IMR-90 (cell line): ENCODE measurements around the gene TDRD1. TPM values are rescaled to one million over a fixed set of nuclear protein-coding genes. Genes with fewer than 3 reads are reported as not detected.

Experiments used
- ATAC-seq: fragments of 200-7000 bp; cut with Tn5 transposase; 2 replicates; pipeline ENCODE4 v1.9.1; 2020; ENCODE audit warnings: low read depth, mild to moderate bottlenecking, moderate library complexity
- BruUV-seq: library from RNA; stranded (reverse); fragments of 400-500 nt; replicated peaks from 2 replicates; lab custom pipeline; 2021; lab: Mats Ljungman, UMichigan
- CTCF ChIA-PET: fragments of 300-600 bp; formaldehyde crosslinking; extraction: SDS; loops from one replicate; lab custom pipeline; 2021; ENCODE audit warnings: antibody characterized with exemption; lab: Yijun Ruan, JAX
- POLR2A ChIA-PET: fragments of 300-600 bp; sonication (Branson Sonifier 250); formaldehyde crosslinking; loops from one replicate; lab custom pipeline; 2022; ENCODE audit warnings: antibody characterized with exemption; ENCODE audit not compliant: unreplicated experiment; lab: Charles Lee
- DNase-seq: peaks from one replicate; pipeline ENCODE4 v3.0.0; 2013
- H2AFZ ChIP-seq: replicated peaks from 2 replicates; pipeline ENCODE3; 2013; ENCODE audit warnings: low read length, mild to moderate bottlenecking; ENCODE audit not compliant: poor library complexity
- H2AK5ac ChIP-seq: 2 replicates; pipeline ENCODE4 v1.6.1; 2013; ENCODE audit warnings: low read depth, low read length, inconsistent platforms
- H2AK9ac ChIP-seq: replicated peaks from 2 replicates; pipeline ENCODE3; 2013; ENCODE audit warnings: mild to moderate bottlenecking, low read depth, low read length, moderate library complexity; ENCODE audit not compliant: poor library complexity
- H2BK120ac ChIP-seq: 2 replicates; pipeline ENCODE4 v1.6.1; 2013; ENCODE audit warnings: low read depth, low read length, inconsistent platforms
- H2BK15ac ChIP-seq: 3 replicates; pipeline ENCODE4 v1.6.1; 2013; ENCODE audit warnings: low read depth, low read length, inconsistent platforms
- H2BK20ac ChIP-seq: 2 replicates; pipeline ENCODE4 v1.6.1; 2013; ENCODE audit warnings: low read depth, mild to moderate bottlenecking, inconsistent platforms, low read length, moderate library complexity
- H2BK5ac ChIP-seq: 2 replicates; pipeline ENCODE4 v1.6.1; 2013; ENCODE audit warnings: mild to moderate bottlenecking, low read depth, low read length, inconsistent platforms; ENCODE audit not compliant: poor library complexity, severe bottlenecking
- H3K14ac ChIP-seq: replicated peaks from 2 replicates; pipeline ENCODE4 v1.6.1; 2013; ENCODE audit warnings: low read depth, low read length, inconsistent platforms
- H3K18ac ChIP-seq: 2 replicates; pipeline ENCODE4 v1.6.1; 2013; ENCODE audit warnings: low read depth, low read length, control low read depth
- H3K23ac ChIP-seq: 2 replicates; pipeline ENCODE4 v1.6.1; 2013; ENCODE audit warnings: low read depth, low read length, inconsistent platforms
- H3K27ac ChIP-seq: 2 replicates; pipeline ENCODE4 v1.5.1; 2013; ENCODE audit warnings: mild to moderate bottlenecking, control low read depth, low read length; ENCODE audit not compliant: insufficient read depth
- H3K27me3 ChIP-seq: 2 replicates; pipeline ENCODE4 v1.6.1; 2013; ENCODE audit warnings: low read length; ENCODE audit not compliant: control insufficient read depth, insufficient read depth
- H3K36me3 ChIP-seq: 2 replicates; pipeline ENCODE4 v1.6.1; 2013; ENCODE audit warnings: low read length, mixed read lengths; ENCODE audit not compliant: control insufficient read depth, insufficient read depth
- H3K4ac ChIP-seq: 2 replicates; pipeline ENCODE4 v1.6.1; 2013; ENCODE audit warnings: low read depth, low read length, inconsistent platforms
- H3K4me1 ChIP-seq: 2 replicates; pipeline ENCODE4 v1.6.1; 2013; ENCODE audit warnings: low read length, mixed read lengths; ENCODE audit not compliant: control insufficient read depth, insufficient read depth
- H3K4me2 ChIP-seq: 2 replicates; pipeline ENCODE4 v1.6.1; 2013; ENCODE audit warnings: low read depth, mild to moderate bottlenecking, control low read depth, low read length, moderate library complexity
- H3K4me3 ChIP-seq: 2 replicates; pipeline ENCODE4 v1.5.1; 2013; ENCODE audit warnings: low read depth, mild to moderate bottlenecking, control low read depth, low read length, moderate library complexity; ENCODE audit not compliant: insufficient read depth
- H3K56ac ChIP-seq: 2 replicates; pipeline ENCODE4 v1.6.1; 2013; ENCODE audit warnings: low read length, inconsistent platforms; ENCODE audit not compliant: insufficient read depth; ENCODE audit errors: extremely low read depth
- H3K79me1 ChIP-seq, 2 experiments: 2 replicates each; pipeline ENCODE4 v1.6.1; 2013; ENCODE audit warnings: low read length in 2 of 2, inconsistent platforms in 1 of 2, low read depth in 1 of 2
- H3K9ac ChIP-seq: 2 replicates; pipeline ENCODE4 v1.6.1; 2013; ENCODE audit warnings: low read depth, low read length, control low read depth
- H3K9me1 ChIP-seq: 2 replicates; pipeline ENCODE4 v1.6.1; 2013; ENCODE audit warnings: low read length, inconsistent platforms; ENCODE audit not compliant: insufficient read depth
- H3K9me3 ChIP-seq: 2 replicates; pipeline ENCODE4 v1.6.1; 2013; ENCODE audit warnings: low read length; ENCODE audit not compliant: control insufficient read depth, insufficient read depth
- H4K20me1 ChIP-seq: 2 replicates; pipeline ENCODE4 v1.6.1; 2013; ENCODE audit warnings: low read length, inconsistent platforms; ENCODE audit not compliant: insufficient read depth
- H4K5ac ChIP-seq: 2 replicates; pipeline ENCODE4 v1.6.1; 2013; ENCODE audit warnings: mild to moderate bottlenecking, low read depth, low read length, control low read depth
- H4K8ac ChIP-seq, 2 experiments: 2 replicates each; pipeline ENCODE4 v1.6.1; 2013; ENCODE audit warnings: low read depth in 2 of 2, low read length in 2 of 2, control low read depth in 1 of 2, inconsistent platforms in 1 of 2
- H4K91ac ChIP-seq: 2 replicates; pipeline ENCODE4 v1.6.1; 2013; ENCODE audit warnings: low read depth, low read length, inconsistent platforms; ENCODE audit not compliant: insufficient read depth
- NFE2L2 ChIP-seq: fragments of 150-350 bp; IDR thresholded peaks from 2 replicates; pipeline ENCODE4 v1.6.1; 2016; ENCODE audit warnings: low read depth, mild to moderate bottlenecking, low read length
- SMC3 ChIP-seq: fragments of 150-350 bp; IDR thresholded peaks from 2 replicates; pipeline ENCODE4 v1.6.1; 2016; ENCODE audit warnings: low read depth, mild to moderate bottlenecking, antibody characterized with exemption, low read length, moderate library complexity
- WGBS, 2 experiments: methylation state at CpG; one replicate each; pipeline versions ENCODE4 v1.1.5 to v1.1.7; 2013; ENCODE audit warnings: missing lambda C conversion rate in 2 of 2; ENCODE audit not compliant: insufficient read length in 1 of 2; ENCODE audit errors: extremely low coverage in 2 of 2; 5-methylcytosine and 5-hydroxymethylcytosine counted together
- dilution Hi-C: fragments of 300-500 bp; cut with HindIII; formaldehyde crosslinking; loops from one replicate; pipeline ENCODE4 v1.14.3; 2018; ENCODE audit warnings: low sequenced_read_pairs; ENCODE audit not compliant: unreplicated experiment
- in situ Hi-C: fragments of 300-500 bp; cut with MboI; formaldehyde crosslinking; loops from 3 replicates; pipeline ENCODE4 v1.14.3; 2019; ENCODE audit warnings: low sequenced_read_pairs, inconsistent platforms, mixed read lengths
- intact Hi-C: fragments of 100-400 bp; cut with micrococcal nuclease; formaldehyde crosslinking; loops from 2 replicates; pipeline ENCODE4 v1.10.0; 2022
- polyA plus RNA-seq, 3 experiments: library from polyadenylated mRNA; depleted of rRNA; stranded (reverse); fragments of >200 nt; gene quantifications; 2 replicates each; pipeline ENCODE4 v1.2.3, GENCODE V29; 2012; ENCODE audit warnings: low replicate concordance in 1 of 3
- total RNA-seq: library from RNA; depleted of rRNA; stranded (reverse); fragments of >200 nt; gene quantifications from 2 replicates; pipeline ENCODE4 v1.2.3, GENCODE V29; 2012

TDRD1 gene
- total and polyA plus RNA-seq, 2 of the 4 experiments (the other 2 are of a cell fraction), result not detected

DNA sequence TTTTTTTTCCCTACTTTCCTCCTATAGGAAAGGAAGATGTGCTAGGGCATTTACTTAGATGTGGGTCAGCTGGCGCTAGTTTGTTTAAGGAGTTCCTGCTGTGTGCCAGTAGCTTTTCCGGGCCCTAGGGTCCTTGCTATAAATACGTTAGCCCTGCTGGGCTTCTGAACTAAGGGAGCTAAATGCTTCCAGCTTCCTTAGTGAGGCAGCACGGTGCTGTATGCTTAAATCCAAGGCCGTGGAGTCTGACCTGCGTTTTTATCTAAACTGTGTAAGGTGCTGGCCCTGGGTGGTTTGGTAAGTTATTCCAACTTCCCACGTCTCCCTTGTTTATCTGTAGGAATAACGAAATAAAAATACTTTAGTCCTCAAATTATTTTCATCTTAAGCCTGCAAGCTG is 594 bp downstream of the TDRD1 start:
- Histone ChIP-seq H2BK15ac (no peak overlapping the region), H3K4me1 (no peaks in the 10 kb centered on the region), H2AK9ac (no peak overlapping the region), H3K4me3 (no peak overlapping the region), H3K4me2 (no peak overlapping the region), H3K4ac (no peak overlapping the region), H3K27ac (no peak overlapping the region), H3K9me3 (no peaks in the 10 kb centered on the region), H2AK5ac (no peak overlapping the region), H3K27me3 (peaks cover 9% of the 10 kb centered on the region), H2BK5ac (no peak overlapping the region), H3K9ac (no peak overlapping the region), H3K23ac (no peak overlapping the region), H2BK20ac (no peak overlapping the region), H3K14ac (no peak overlapping the region), H3K9me1 (no peaks in the 10 kb centered on the region), H2AFZ (no peak overlapping the region), H2BK120ac (no peak overlapping the region), H3K56ac (no peak overlapping the region), H3K36me3 (no peaks in the 10 kb centered on the region), H3K79me1 (no peaks in the 10 kb centered on the region), H4K8ac (no peak overlapping the region), H4K5ac (no peak overlapping the region), H4K91ac (no peak overlapping the region), H4K20me1 (no peaks in the 10 kb centered on the region), H3K18ac (no peak overlapping the region)
- DNase-seq (no peak), ATAC-seq (no peak)
- intact Hi-C loops, result no loop called here
- no TSS peak for BruUV-seq
- CTCF ChIA-PET, result interaction anchor here (0.6 kb wide), 1 partner anchor 574 kb away, joined by 3 read pairs; no protein-coding TSS in a partner anchor
- 47% methylated on average over 2 of the region's 8 CpGs; no CpG with 5 or more reads in 1 of the 2 experiments for WGBS, 2 experiments
- POLR2A ChIA-PET, result no interaction called here
- dilution Hi-C loops, result no loop called here
- in situ Hi-C loops, result no loop called here
- no peak for TF ChIP-seq NFE2L2
- TF ChIP-seq SMC3, result no peak
